AG09309 (cell line): ENCODE results near the gene PLCB4.
A peak's percentile ranks its signal among the peaks of the same experiment; 100 is the strongest.
"Not testable (repeated sequence)": the region's sequence is repeated elsewhere in the genome, so short reads cannot be mapped to it uniquely, and the experiment has no call there.

Experiments
- DNase-seq: peaks from one replicate; pipeline ENCODE4 v3.0.0-alpha.2; 2010; ENCODE audit warnings: low read depth
- H3K4me3 ChIP-seq: 2 replicates; pipeline ENCODE4 v1.5.1; 2011; ENCODE audit warnings: mild to moderate bottlenecking, low read depth, low read length, moderate library complexity; ENCODE audit not compliant: control insufficient read depth
- CTCF ChIP-seq: IDR thresholded peaks from 2 replicates; pipeline ENCODE4 v1.5.1; 2011; ENCODE audit warnings: mild to moderate bottlenecking, low read depth, low read length, inconsistent platforms; ENCODE audit not compliant: insufficient read depth, control insufficient read depth; ENCODE audit errors: missing control alignments

PLCB4 gene

GRCh38 chr20:9147547-9148024 is 78.7 kb downstream of the PLCB4 start:
- no peak overlapping the region for H3K4me3 ChIP-seq
- no peak for TF ChIP-seq CTCF
- DNase-seq = peak; percentile 50

GRCh38 chr20:9148291-9148690 is 79.4 kb downstream of the PLCB4 start:
- DNase-seq = no peak
- TF ChIP-seq CTCF = no peak
- no peak overlapping the region for H3K4me3 ChIP-seq

- no peak overlapping the region for H3K4me3 ChIP-seq
- no peak for TF ChIP-seq CTCF
- DNase-seq = no peak
Measured at GRCh38 chr20:9149087-9149486, 80.2 kb downstream of the PLCB4 start.

- H3K4me3 ChIP-seq = no peak overlapping the region
- TF ChIP-seq CTCF = no peak
- DNase-seq = no peak
Measured at GRCh38 chr20:9149796-9150195, 80.9 kb downstream of the PLCB4 start.

- no peak overlapping the region for H3K4me3 ChIP-seq
- TF ChIP-seq CTCF = no peak
- DNase-seq = no peak
Measured at GRCh38 chr20:9150679-9151078, 81.8 kb downstream of the PLCB4 start.

- H3K4me3 ChIP-seq = not testable (repeated sequence)
Measured at GRCh38 chr20:9152139-9152538, 83.3 kb downstream of the PLCB4 start.

GRCh38 chr20:9154464-9155024 is 85.7 kb downstream of the PLCB4 start:
- no peak for TF ChIP-seq CTCF
- no peak overlapping the region for H3K4me3 ChIP-seq
- no peak for DNase-seq

More at GRCh38 chr20:9152139-9152538, 83.3 kb downstream of the PLCB4 start:
- DNase-seq = not testable (repeated sequence)
